CD4-positive, alpha-beta memory T cell (primary cell): ENCODE measurements around the gene PRPH2. TPM values are rescaled to one million over a fixed set of nuclear protein-coding genes. Genes with fewer than 3 reads are reported as not detected.

Experiments used
- CTCF ChIA-PET: fragments of 350-600 bp; sonication (Branson Sonifier 250); formaldehyde crosslinking; loops from one replicate; lab custom pipeline; 2021; ENCODE audit warnings: inconsistent platforms; ENCODE audit not compliant: partially characterized antibody; lab: Charles Lee
- POLR2A ChIA-PET: fragments of 350-600 bp; sonication (Branson Sonifier 250); formaldehyde crosslinking; loops from one replicate; lab custom pipeline; 2021; ENCODE audit not compliant: partially characterized antibody; lab: Charles Lee
- DNase-seq, 5 donors: peaks; one replicate each; pipeline versions ENCODE4 v3.0.0 to v3.0.0-alpha.2; 2020 to 2022; ENCODE audit warnings: mixed read lengths in 1 of 5
- H3K27ac ChIP-seq: one replicate; pipeline ENCODE4 v1.7.0; 2013; ENCODE audit warnings: low read depth, low read length
- H3K27me3 ChIP-seq: 2 replicates; pipeline ENCODE4 v1.7.0; 2013; ENCODE audit warnings: mild to moderate bottlenecking, low read length, moderate library complexity; ENCODE audit not compliant: insufficient read depth
- H3K36me3 ChIP-seq: 2 replicates; pipeline ENCODE4 v1.7.0; 2013; ENCODE audit warnings: mild to moderate bottlenecking, low read length, moderate library complexity; ENCODE audit not compliant: insufficient read depth
- H3K4me1 ChIP-seq: 2 replicates; pipeline ENCODE4 v1.7.0; 2013; ENCODE audit warnings: mild to moderate bottlenecking, low read length, moderate library complexity; ENCODE audit not compliant: insufficient read depth
- H3K4me3 ChIP-seq, 2 donors: one replicate each; pipeline ENCODE4 v1.7.0; 2013; ENCODE audit warnings: low read length in 2 of 2, mild to moderate bottlenecking in 1 of 2
- H3K9me3 ChIP-seq, 2 donors: one replicate each; pipeline ENCODE4 v1.7.0; 2013; ENCODE audit warnings: low read length in 2 of 2, control low read depth in 1 of 2; ENCODE audit not compliant: control insufficient read depth in 1 of 2
- H3K27ac Mint-ChIP-seq, 7 donors: one replicate each; pipeline ENCODE4 v1.8.0; 2020 to 2021; ENCODE audit warnings: mixed read lengths in 7 of 7, mild to moderate bottlenecking in 6 of 7, inconsistent platforms in 3 of 7, moderate library complexity in 3 of 7
- H3K27me3 Mint-ChIP-seq, 2 donors: one replicate each; pipeline ENCODE4 v1.8.0; 2020 to 2021; ENCODE audit warnings: mixed read lengths in 2 of 2
- H3K36me3 Mint-ChIP-seq, 2 donors: one replicate each; pipeline ENCODE4 v1.8.0; 2020 to 2021; ENCODE audit warnings: mixed read lengths in 2 of 2, inconsistent platforms in 1 of 2, mild to moderate bottlenecking in 1 of 2
- H3K4me1 Mint-ChIP-seq, 4 donors: one replicate each; pipeline ENCODE4 v1.8.0; 2020 to 2021; ENCODE audit warnings: mixed read lengths in 4 of 4, mild to moderate bottlenecking in 1 of 4
- H3K4me3 Mint-ChIP-seq, 8 donors: one replicate each; pipeline ENCODE4 v1.8.0; 2020 to 2021; ENCODE audit warnings: mixed read lengths in 8 of 8, mild to moderate bottlenecking in 7 of 8, moderate library complexity in 6 of 8, inconsistent platforms in 3 of 8
- H3K9me3 Mint-ChIP-seq, 8 donors: one replicate each; pipeline ENCODE4 v1.8.0; 2020 to 2021; ENCODE audit warnings: mixed read lengths in 8 of 8, mild to moderate bottlenecking in 5 of 8, inconsistent platforms in 3 of 8, moderate library complexity in 1 of 8
- intact Hi-C: fragments of 100-400 bp; cut with micrococcal nuclease; formaldehyde crosslinking; loops from one replicate; pipeline ENCODE4 v1.15.1; 2023
- polyA plus RNA-seq, 2 donors: library from polyadenylated mRNA; unstranded; fragments of 300-500 nt; fragmentation: Illumina TruSeq; gene quantifications; one replicate each; pipeline ENCODE4 v1.2.3, GENCODE V29; 2021
- total RNA-seq, 2 experiments: library from RNA; stranded (reverse); gene quantifications; one replicate each; pipeline ENCODE4 v1.2.3, GENCODE V29; 2021

PRPH2 gene
- total and polyA plus RNA-seq, 4 experiments from 2014 or later, result 0.11 TPM; not detected in 3

DNA sequence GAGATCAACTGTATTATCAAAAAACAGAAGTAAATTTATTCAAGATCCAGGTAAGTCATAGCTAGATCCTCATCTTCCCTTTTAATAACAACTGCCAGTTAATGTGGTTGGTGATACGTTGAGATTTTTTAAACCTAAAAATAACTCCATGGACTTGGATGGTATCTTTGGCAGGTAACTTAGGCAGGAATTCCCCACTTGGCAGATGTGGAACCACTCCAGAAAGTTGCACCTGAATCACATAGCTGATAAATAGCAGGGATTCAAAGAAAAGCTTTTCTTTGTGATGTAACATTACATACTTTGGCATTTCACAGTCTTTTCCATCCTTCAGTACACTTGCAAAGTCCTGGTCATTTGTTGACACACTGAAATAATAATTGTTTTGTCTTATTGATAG lies 62.6 kb downstream of the PRPH2 start:
- H3K36me3 Mint-ChIP-seq, result peaks cover 42 to 67% of the 10 kb centered on the region in 2 donors
- H3K9me3 ChIP-seq, result no peaks in the 10 kb centered on the region
- peak overlapping the region in 3 of 7 donors; percentile 3 to 43 (median 27) for H3K27ac Mint-ChIP-seq
- H3K4me1 ChIP-seq, result no peaks in the 10 kb centered on the region
- H3K27ac ChIP-seq, result no peak overlapping the region
- H3K27me3 Mint-ChIP-seq, result no peaks in the 10 kb centered on the region
- intact Hi-C loops, result loop anchor here (10.0 kb wide), 1 partner anchor 485 kb away; no protein-coding TSS in a partner anchor
- H3K27me3 ChIP-seq, result no peaks in the 10 kb centered on the region
- H3K36me3 ChIP-seq, result peaks cover 58% of the 10 kb centered on the region
- no peak overlapping the region for H3K4me3 Mint-ChIP-seq
- DNase-seq, result no peak
- CTCF ChIA-PET, result interaction anchor here (0.7 to 6.9 kb wide), 5 partner anchors 10 to 239 kb away, joined by 3 to 111 read pairs (median 4); partner anchors contain the start of gene RPL7L1
- H3K4me1 Mint-ChIP-seq, result peaks cover 0 to 2% (median 0%) of the 10 kb centered on the region in 4 donors
- POLR2A ChIA-PET, result no interaction called here
- H3K4me3 ChIP-seq, result no peak overlapping the region
- H3K9me3 Mint-ChIP-seq, result no peaks in the 10 kb centered on the region

- Histone ChIP-seq H3K9me3 (no peaks in the 10 kb centered on the region), H3K27ac (no peak overlapping the region), H3K36me3 (peaks cover 60% of the 10 kb centered on the region), H3K4me1 (no peaks in the 10 kb centered on the region), H3K4me3 (no peak overlapping the region), H3K27me3 (no peaks in the 10 kb centered on the region)
- peaks cover 39 to 69% of the 10 kb centered on the region in 2 donors for H3K36me3 Mint-ChIP-seq
- ChIA-PET POLR2A (interaction anchor here (1.2 kb wide), 1 partner anchor 226 kb away, joined by 4 read pairs; the partner anchor contains the start of gene RPL7L1), CTCF (interaction anchor here (1.3 to 3.8 kb wide), 3 partner anchors 8 to 490 kb away, joined by 3 to 18 read pairs (median 10); no protein-coding TSS in a partner anchor)
- DNase-seq, result no peak
- intact Hi-C loops, result no loop called here
- H3K4me1 Mint-ChIP-seq, result no peaks in the 10 kb centered on the region
- H3K27me3 Mint-ChIP-seq, result no peaks in the 10 kb centered on the region
- no peak overlapping the region for H3K4me3 Mint-ChIP-seq
- no peaks in the 10 kb centered on the region for H3K9me3 Mint-ChIP-seq
- peak overlapping the region in 1 of 7 donors; percentile 51 for H3K27ac Mint-ChIP-seq
These were observed 68.5 kb downstream of the PRPH2 start for GRCh38 chr6:42653851-42654250.

DNA sequence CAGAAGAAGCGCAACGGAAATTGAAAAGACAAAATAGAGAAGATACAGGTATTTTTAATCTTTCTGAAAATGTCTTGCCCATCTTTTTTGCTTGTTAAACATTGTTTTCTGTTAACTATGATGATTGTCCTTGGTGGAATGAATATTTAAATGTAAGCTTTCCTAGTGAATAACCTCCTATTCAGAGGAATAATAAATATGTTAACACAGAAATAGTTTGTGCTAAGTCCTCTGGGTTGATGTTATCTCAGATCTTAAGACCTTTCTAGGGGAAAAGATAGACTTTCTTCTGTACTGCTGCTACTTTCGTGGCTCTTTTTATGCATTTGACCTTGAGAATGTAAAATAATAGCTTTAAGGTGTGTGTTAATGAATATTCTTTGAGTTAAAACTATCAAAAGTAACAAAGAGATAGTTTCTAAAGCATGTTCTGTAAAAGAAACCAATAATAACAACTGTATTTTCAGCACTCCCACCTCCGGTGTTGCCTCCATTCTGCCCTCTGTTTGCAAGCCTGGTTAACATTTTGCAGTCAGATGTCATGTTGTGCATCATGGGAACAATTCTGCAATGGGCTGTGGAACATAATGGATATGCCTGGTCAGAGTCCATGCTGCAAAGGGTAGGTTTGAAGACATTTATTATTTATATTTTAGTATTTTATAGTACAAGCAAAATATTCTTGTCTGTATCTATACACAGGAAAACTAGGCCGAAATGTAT lies 70.2 kb downstream of the PRPH2 start:
- H3K27ac Mint-ChIP-seq, result no peak overlapping the region

More for the DNA sequence above, 70.2 kb downstream of the PRPH2 start:
- H3K4me1 Mint-ChIP-seq, result no peaks in the 10 kb centered on the region
- no peak overlapping the region for H3K4me3 Mint-ChIP-seq
- no peaks in the 10 kb centered on the region for H3K27me3 Mint-ChIP-seq
- ChIA-PET CTCF (interaction anchor here (3.8 kb wide), 1 partner anchor 10 kb away, joined by 18 read pairs; no protein-coding TSS in a partner anchor), POLR2A (interaction anchor here (0.6 kb wide), 1 partner anchor 239 kb away, joined by 3 read pairs; a partner anchor contains a TSS)
- H3K36me3 Mint-ChIP-seq, result peaks cover 40 to 65% of the 10 kb centered on the region in 2 donors
- H3K27me3 ChIP-seq, result no peaks in the 10 kb centered on the region
- DNase-seq, result no peak
- no peaks in the 10 kb centered on the region for H3K9me3 Mint-ChIP-seq
- H3K27ac ChIP-seq, result no peak overlapping the region
- intact Hi-C loops, result no loop called here
- no peaks in the 10 kb centered on the region for H3K4me1 ChIP-seq
- no peak overlapping the region for H3K4me3 ChIP-seq
- peaks cover 44% of the 10 kb centered on the region for H3K36me3 ChIP-seq
- H3K9me3 ChIP-seq, result no peaks in the 10 kb centered on the region

Other genes with a start within 250 kb of the PRPH2 start
- gene UBR2, start 158.6 kb downstream of the PRPH2 start, total RNA-seq, result 10 to 100 TPM; 55.0 to 55.7 TPM
- gene UBR2, start 158.6 kb downstream of the PRPH2 start, polyA plus RNA-seq, result 10 to 100 TPM in 1 of 2 donors, 1 to 10 TPM in 1; 4.9 to 13.1 TPM
- 10 to 100 TPM; 57.4 to 64.4 TPM for gene TBCC, start 23.5 kb upstream of the PRPH2 start, total RNA-seq
- gene TBCC, start 23.5 kb upstream of the PRPH2 start, polyA plus RNA-seq, result 100 to 1,000 TPM in 1 of 2 donors, 10 to 100 TPM in 1; 75.6 to 138 TPM
- gene BICRAL, start 59.5 kb upstream of the PRPH2 start, total RNA-seq, result 10 to 100 TPM; 36.4 to 38.5 TPM
- 1 to 10 TPM; 2.4 to 6.1 TPM for gene BICRAL, start 59.5 kb upstream of the PRPH2 start, polyA plus RNA-seq
- 10 to 100 TPM; 89.2 to 89.8 TPM for gene RPL7L1, start 157.0 kb upstream of the PRPH2 start, total RNA-seq
- gene RPL7L1, start 157.0 kb upstream of the PRPH2 start, polyA plus RNA-seq, result 10 to 100 TPM; 39.6 to 82.2 TPM
- not detected for gene PTCRA, start 193.5 kb upstream of the PRPH2 start, total RNA-seq
- gene PTCRA, start 193.5 kb upstream of the PRPH2 start, polyA plus RNA-seq, result not detected
- gene CNPY3, start 206.9 kb upstream of the PRPH2 start, total RNA-seq, result 10 to 100 TPM; 83.4 to 86.7 TPM
- 10 to 100 TPM; 92.7 to 95.8 TPM for gene CNPY3, start 206.9 kb upstream of the PRPH2 start, polyA plus RNA-seq
- 1 to 10 TPM; 1.1 to 1.2 TPM for gene GNMT, start 238.2 kb upstream of the PRPH2 start, total RNA-seq
- gene GNMT, start 238.2 kb upstream of the PRPH2 start, polyA plus RNA-seq, result under 1 TPM in 1 of 2 donors, not detected in 1; 0.36 TPM